Activated CD8-positive, alpha-beta T cell treated with anti-CD3 and anti-CD28 coated beads for 36 hours (primary cell): ENCODE measurements around the gene SHFL. TPM values are rescaled to one million over a fixed set of nuclear protein-coding genes. Genes with fewer than 3 reads are reported as not detected.

Source experiments
- ATAC-seq: fragments of 200-7000 bp; cut with Tn5 transposase; one replicate; pipeline ENCODE4 v1.10.0; 2021; ENCODE audit warnings: mild to moderate bottlenecking, moderate library complexity
- CTCF ChIA-PET: fragments of 350-600 bp; sonication (Branson Sonifier 250); formaldehyde crosslinking; loops from one replicate; lab custom pipeline; 2021; ENCODE audit warnings: antibody characterized with exemption; lab: Charles Lee
- POLR2A ChIA-PET: fragments of 350-600 bp; sonication (Branson Sonifier 250); formaldehyde crosslinking; loops from one replicate; lab custom pipeline; 2021; ENCODE audit warnings: antibody characterized with exemption; lab: Charles Lee
- DNase-seq: peaks from one replicate; pipeline ENCODE4 v3.0.0-alpha.2; 2020
- H3K27ac Mint-ChIP-seq: one replicate; pipeline ENCODE4 v1.8.0; 2021; ENCODE audit warnings: mild to moderate bottlenecking, mixed read lengths
- H3K27me3 Mint-ChIP-seq: one replicate; pipeline ENCODE4 v1.8.0; 2021; ENCODE audit warnings: mixed read lengths
- H3K36me3 Mint-ChIP-seq: one replicate; pipeline ENCODE4 v1.8.0; 2021; ENCODE audit warnings: low read depth, mixed read lengths
- H3K4me1 Mint-ChIP-seq: one replicate; pipeline ENCODE4 v1.8.0; 2021; ENCODE audit warnings: low read depth, mixed read lengths
- H3K4me3 Mint-ChIP-seq: one replicate; pipeline ENCODE4 v1.8.0; 2021; ENCODE audit warnings: mild to moderate bottlenecking, moderate library complexity, mixed read lengths
- H3K9me3 Mint-ChIP-seq: one replicate; pipeline ENCODE4 v1.8.0; 2021; ENCODE audit warnings: mixed read lengths
- CTCF ChIP-seq: fragments of 200-600 bp; IDR thresholded peaks from one replicate; pipeline ENCODE4 v1.8.0; 2022; ENCODE audit warnings: antibody characterized with exemption, mild to moderate bottlenecking
- intact Hi-C: fragments of 100-400 bp; cut with micrococcal nuclease; formaldehyde crosslinking; loops from one replicate; pipeline ENCODE4 v1.10.0; 2022
- total RNA-seq, 2 experiments: library from RNA; stranded (reverse); gene quantifications; one replicate each; pipeline ENCODE4 v1.2.3, GENCODE V29; 2021

The SHFL gene
- total RNA-seq, 2 experiments from 2014 or later, result 45.6 to 49.5 TPM

GRCh38 chr19:10061717-10062310, 24.3 kb upstream of the SHFL start:
- no peak overlapping the region for H3K4me3 Mint-ChIP-seq
- DNase-seq, result no peak
- H3K27me3 Mint-ChIP-seq, result peaks cover 7% of the 10 kb centered on the region
- intact Hi-C loops, result no loop called here
- CTCF ChIA-PET, result no interaction called here
- H3K9me3 Mint-ChIP-seq, result no peaks in the 10 kb centered on the region
- POLR2A ChIA-PET, result no interaction called here
- H3K4me1 Mint-ChIP-seq, result no peaks in the 10 kb centered on the region
- no peak for TF ChIP-seq CTCF
- no peaks in the 10 kb centered on the region for H3K36me3 Mint-ChIP-seq
- peak; percentile 13 for ATAC-seq
- H3K27ac Mint-ChIP-seq, result no peak overlapping the region

DNA sequence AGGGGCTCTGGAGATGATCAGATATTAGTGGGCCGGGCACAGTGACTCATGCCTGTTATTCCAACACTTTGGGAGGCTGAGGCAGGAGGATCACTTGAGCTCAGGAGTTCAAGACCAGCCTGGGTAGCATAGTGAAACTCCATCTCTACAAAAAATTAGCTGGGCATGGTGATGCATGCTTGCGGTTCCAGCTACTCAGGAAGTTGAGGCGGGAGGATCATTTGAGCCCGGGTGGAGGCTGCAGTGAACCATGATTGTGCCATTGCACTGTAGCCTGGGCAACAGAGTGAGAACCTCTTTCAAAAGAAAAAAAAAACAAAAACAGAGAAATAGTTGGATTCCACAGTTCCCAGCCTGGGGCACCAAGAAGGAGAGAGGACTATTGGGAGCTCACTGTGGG, 17.9 kb upstream of the SHFL start:
- CTCF ChIA-PET, result interaction anchor here (1.2 kb wide), 1 partner anchor 40 kb away, joined by 3 read pairs; no protein-coding TSS in a partner anchor
- ATAC-seq (no peak), DNase-seq (peak; percentile 33)
- Mint-ChIP-seq H3K27ac (no peak overlapping the region), H3K9me3 (no peaks in the 10 kb centered on the region), H3K27me3 (peaks cover under 1% of the 10 kb centered on the region), H3K36me3 (no peaks in the 10 kb centered on the region), H3K4me3 (no peak overlapping the region), H3K4me1 (peaks cover 6% of the 10 kb centered on the region)
- intact Hi-C loops, result no loop called here
- POLR2A ChIA-PET, result no interaction called here
- TF ChIP-seq CTCF, result no peak

GRCh38 chr19:10069046-10069445, 17.1 kb upstream of the SHFL start:
- Mint-ChIP-seq H3K27me3 (no peaks in the 10 kb centered on the region), H3K36me3 (no peaks in the 10 kb centered on the region), H3K27ac (no peak overlapping the region), H3K9me3 (peaks cover 4% of the 10 kb centered on the region), H3K4me3 (no peak overlapping the region), H3K4me1 (peaks cover 6% of the 10 kb centered on the region)
- intact Hi-C loops, result no loop called here
- CTCF ChIA-PET, result interaction anchor here (0.7 kb wide), 1 partner anchor 44 kb away, joined by 3 read pairs; no protein-coding TSS in a partner anchor
- TF ChIP-seq CTCF, result no peak
- POLR2A ChIA-PET, result no interaction called here
- ATAC-seq (no peak), DNase-seq (no peak)

DNA sequence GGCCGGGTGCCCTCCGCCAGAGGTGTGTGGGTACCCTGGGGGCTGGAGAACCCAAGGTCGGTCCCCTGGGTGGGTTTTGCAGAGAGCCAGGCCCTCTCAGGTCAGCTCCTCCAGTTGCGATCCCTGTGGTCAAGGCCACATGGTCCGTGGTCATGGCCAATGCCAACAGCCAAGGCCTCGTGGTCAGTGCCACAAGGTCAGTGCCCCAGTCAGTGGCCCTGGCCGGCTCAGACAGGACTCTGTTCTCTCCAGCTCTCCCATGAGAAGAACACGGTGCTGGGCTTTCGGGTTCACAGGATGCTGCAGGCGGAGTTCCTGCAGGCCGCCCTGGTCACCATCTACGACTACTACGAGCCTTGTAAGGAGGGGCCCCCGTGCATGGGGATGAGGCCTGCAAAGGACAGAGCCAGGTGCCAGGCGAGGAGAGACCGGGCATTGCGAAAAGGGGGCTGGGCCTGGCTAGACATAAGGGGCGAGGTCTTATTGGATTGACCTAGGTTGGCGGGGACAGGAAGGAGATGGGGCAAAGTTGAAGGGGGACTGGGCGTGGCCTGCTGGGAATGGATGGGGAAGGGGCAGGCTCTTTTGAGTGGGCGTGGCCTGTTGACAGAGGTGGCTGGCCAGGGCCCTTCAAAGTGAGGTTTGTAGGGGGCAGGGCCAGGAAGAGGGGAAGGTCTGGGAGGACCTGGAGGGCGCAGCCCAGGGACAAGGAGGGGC, 15.2 kb upstream of the SHFL start:
- CTCF ChIA-PET, result no interaction called here

More for the DNA sequence above, 15.2 kb upstream of the SHFL start:
- H3K27ac Mint-ChIP-seq, result no peak overlapping the region
- no peak for TF ChIP-seq CTCF
- intact Hi-C loops, result no loop called here
- H3K27me3 Mint-ChIP-seq, result no peaks in the 10 kb centered on the region
- H3K4me3 Mint-ChIP-seq, result no peak overlapping the region
- ATAC-seq (no peak), DNase-seq (no peak)
- H3K4me1 Mint-ChIP-seq, result peaks cover 6% of the 10 kb centered on the region
- POLR2A ChIA-PET, result interaction anchor here (0.6 kb wide), 1 partner anchor 60 kb away, joined by 3 read pairs; no protein-coding TSS in a partner anchor
- H3K9me3 Mint-ChIP-seq, result peaks cover 6% of the 10 kb centered on the region
- H3K36me3 Mint-ChIP-seq, result no peaks in the 10 kb centered on the region
